Myometrial cell (primary cell): ENCODE results near the gene PPA1. TPM values are rescaled to one million over a fixed set of nuclear protein-coding genes. Genes with fewer than 3 reads are reported as not detected.

ENCODE experiments used
- total RNA-seq: library from RNA; depleted of rRNA; stranded (reverse); fragments of >200 nt; gene quantifications from 2 replicates; pipeline ENCODE4 v1.2.3, GENCODE V29; 2015

Gene PPA1
- 160 and 209 TPM in 2 replicates for total RNA-seq

GRCh38 chr10:70233109-70233938 is at the start of gene PPA1:
TSS of gene PPA1 (minus strand) at chr10:70233429. CDS start at chr10:70233327, 102 bp downstream.

Other genes with a start within 250 kb of the PPA1 start
- 11.3 and 12.4 TPM in 2 replicates for gene MACROH2A2, start 180.6 kb downstream of the PPA1 start, total RNA-seq
- 6.6 and 8.2 TPM in 2 replicates for gene AIFM2, start 100.6 kb downstream of the PPA1 start, total RNA-seq
- 14.1 and 14.5 TPM in 2 replicates for gene TYSND1, start 86.7 kb downstream of the PPA1 start, total RNA-seq
- 88.8 and 96.4 TPM in 2 replicates for gene SAR1A, start 62.9 kb downstream of the PPA1 start, total RNA-seq
- gene NPFFR1, start 50.6 kb upstream of the PPA1 start, total RNA-seq, result not detected in 2 replicates
- 20.4 and 22.2 TPM in 2 replicates for gene LRRC20, start 149.2 kb upstream of the PPA1 start, total RNA-seq
- gene EIF4EBP2, start 170.7 kb upstream of the PPA1 start, total RNA-seq, result 20.8 and 32.1 TPM in 2 replicates
- not detected in 2 replicates for gene NODAL, start 208.3 kb upstream of the PPA1 start, total RNA-seq
- under 0.01 TPM in 2 replicates for gene PALD1, start 245.3 kb upstream of the PPA1 start, total RNA-seq